Erythroblast (primary cell): ENCODE measurements around the gene NRG3.

Experiments used
- DNase-seq, 2 experiments: peaks; one replicate each; lab custom pipeline; 2025; lab: John Stamatoyannopoulos, UW
- GATA1 ChIP-seq: IDR thresholded peaks from 2 replicates; pipeline ENCODE4 v1.6.1; 2011; ENCODE audit warnings: low read depth, mild to moderate bottlenecking, control low read depth, low read length, moderate library complexity
- POLR2A ChIP-seq: IDR thresholded peaks from 2 replicates; pipeline ENCODE4 v1.6.1; 2011; ENCODE audit warnings: mild to moderate bottlenecking, low read length

NRG3 gene

DNA sequence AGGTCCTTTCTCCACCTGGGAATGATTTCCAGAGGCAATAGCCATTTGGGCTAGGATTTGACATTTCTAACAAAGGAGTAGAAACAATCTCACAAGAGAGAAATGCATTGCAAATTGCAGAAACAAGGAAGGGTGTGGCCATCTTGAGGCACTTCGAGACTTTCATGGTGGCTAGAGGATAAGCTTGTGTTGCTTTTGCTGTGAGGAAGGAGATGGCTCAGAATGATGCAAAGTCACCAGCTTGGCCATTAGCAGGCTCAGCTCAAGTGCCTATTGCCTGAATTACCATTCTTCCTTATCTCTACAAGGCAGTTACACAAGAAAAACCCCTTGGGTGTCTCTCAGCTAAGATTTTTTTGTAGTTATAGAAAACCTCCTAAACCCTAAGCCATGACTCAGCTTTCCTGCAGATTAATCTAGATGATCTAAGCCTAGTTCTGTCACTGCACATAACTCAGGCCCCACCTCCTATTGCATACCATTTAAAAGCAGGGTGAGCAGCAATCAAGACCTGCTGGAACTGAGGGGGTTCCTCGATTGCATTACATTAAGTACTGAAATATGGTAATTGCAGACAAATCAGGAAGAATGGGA lies 683.1 kb downstream of the NRG3 start:
- no peak for DNase-seq
- TF ChIP-seq GATA1: no peak

DNA sequence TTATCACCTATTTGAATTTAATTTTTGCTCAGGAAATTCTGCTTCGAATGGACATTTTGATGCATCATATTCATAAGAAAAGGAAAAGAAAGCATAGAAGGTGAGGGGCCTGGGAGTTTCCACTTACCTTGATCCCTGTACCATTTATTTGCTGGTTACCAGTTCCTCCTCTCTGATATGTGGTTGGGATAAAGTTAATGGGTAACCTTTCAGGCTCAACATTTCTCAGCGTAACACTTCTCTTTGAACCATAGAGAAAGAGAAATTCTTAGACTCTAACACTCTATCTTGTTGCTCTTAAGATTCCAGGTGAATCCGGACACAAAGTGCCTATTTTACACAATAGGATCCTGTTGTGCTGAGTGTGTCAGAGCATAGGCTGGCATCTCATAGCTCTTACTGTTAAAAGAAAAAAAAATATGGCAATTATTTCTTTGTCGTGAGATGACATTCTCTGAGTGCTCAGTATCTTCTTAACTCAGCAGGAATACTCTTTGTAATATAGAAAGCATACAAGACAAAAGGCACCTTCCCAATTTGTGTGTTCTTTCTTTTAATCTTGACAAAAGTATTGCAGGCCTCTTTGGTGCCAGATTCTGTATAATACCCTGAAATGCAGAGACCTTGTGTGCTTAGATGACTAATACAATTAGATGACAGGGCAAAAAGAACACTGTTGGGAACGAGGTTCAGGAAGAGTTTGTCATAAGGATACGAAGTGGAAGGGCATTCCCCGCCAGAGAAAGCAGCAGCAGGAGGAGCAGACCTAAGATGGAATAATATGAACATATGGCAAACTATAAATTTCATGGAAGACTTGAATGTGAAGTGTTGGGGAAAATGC lies 689.6 kb downstream of the NRG3 start:
- DNase-seq: no peak
- no peak for TF ChIP-seq GATA1
- no peak for TF ChIP-seq POLR2A

DNA sequence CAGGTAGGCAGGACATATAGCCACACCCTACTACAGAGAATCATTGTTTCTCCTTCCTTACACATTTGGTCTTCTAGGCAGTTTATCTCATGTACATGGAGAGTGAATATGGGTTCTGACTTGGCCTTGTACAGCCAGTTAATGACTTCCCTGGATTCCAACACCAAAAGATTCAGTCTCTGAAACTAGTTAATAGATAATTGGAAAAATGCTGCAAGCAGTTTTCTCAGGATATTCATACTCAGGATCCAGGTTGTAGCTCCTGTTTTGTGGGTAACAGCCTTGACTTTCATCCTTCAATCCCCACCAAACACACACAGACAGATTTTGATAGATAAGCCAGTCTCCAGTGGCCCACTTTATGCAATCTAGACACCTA lies 690.2 kb downstream of the NRG3 start:
- no peak for DNase-seq
- TF ChIP-seq POLR2A: no peak
- TF ChIP-seq GATA1: no peak

DNA sequence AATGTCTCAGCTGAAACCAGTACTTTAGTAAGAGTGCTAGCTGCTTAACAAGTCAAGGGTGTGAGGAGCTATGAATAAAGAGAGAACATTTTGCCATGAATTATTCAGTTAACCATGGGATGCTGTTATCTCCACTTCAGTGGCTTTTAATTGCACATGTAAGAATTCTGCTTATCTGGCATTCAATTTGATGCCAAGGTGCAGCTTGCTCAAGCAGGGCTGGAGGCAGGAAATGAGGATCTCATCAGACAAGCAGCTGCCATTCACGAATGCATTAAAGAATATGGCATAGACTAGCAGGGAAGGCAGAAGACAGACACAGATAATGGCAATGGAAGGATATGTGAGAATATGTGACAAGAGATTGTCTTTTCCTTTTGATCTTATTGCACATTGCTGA lies 697.8 kb downstream of the NRG3 start:
- DNase-seq: no peak
- TF ChIP-seq GATA1: no peak
- TF ChIP-seq POLR2A: no peak

DNA sequence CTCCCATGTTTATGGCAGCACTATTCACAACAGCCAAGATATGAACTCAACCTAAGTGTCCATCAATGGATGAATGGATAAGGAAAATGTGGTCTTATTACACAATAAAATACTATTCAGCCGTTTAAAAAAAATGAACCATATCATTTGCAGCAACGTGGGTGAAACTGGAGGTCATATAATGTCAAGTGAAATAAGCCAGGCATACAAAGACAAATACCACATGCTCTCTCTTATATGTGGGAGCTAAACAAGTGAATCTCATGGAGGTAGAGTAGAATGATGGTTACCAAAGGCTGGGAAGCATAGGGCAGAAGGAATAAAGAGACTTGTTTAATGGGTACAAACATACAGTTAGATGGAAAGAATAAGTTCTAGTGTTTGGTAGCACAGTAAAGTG lies 699.1 kb downstream of the NRG3 start:
- no peak for DNase-seq

DNA sequence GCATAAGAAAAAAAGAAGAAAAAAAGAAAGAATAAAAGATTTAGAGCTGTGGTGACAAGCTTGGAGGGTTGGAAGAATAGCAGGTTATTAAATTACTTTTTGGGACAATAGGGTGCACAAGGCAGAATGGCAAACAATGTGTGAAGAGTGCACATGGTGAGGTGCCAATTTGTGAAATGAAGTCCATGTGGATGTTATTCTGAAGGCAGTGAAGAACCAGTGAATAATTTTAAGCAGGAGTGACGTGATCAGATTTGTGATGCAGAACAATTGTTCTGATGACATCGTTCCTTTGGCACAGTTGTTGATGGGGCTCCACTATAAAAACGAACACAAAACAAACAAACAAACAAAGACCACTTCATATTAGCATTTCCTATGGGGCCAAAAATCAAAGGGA lies 700.3 kb downstream of the NRG3 start:
- DNase-seq: no peak
- TF ChIP-seq GATA1: no peak
- TF ChIP-seq POLR2A: no peak

More for the DNA sequence above, 699.1 kb downstream of the NRG3 start:
- TF ChIP-seq POLR2A (no peak), GATA1 (no peak)

DNA sequence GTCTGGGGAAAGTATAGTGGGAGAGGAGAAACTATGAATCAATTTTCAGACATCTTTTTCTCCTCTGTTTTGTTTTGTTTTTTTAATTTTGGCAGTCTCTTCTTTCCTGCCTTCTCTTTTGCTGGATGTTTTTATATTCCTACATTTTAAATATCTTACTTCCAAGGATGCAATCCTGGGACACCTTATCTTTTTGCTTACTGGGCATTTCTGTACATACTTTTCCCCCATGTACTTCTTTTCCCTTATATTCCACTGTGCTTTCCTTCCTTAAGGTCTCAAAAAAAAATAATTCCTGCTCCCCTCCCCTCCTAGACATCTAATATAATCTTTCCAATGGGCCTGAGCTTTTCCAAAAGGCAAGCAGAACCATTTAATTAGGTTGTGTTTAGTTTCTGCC lies 701.1 kb downstream of the NRG3 start:
- DNase-seq: no peak
- TF ChIP-seq GATA1: no peak
- TF ChIP-seq POLR2A: no peak

DNA sequence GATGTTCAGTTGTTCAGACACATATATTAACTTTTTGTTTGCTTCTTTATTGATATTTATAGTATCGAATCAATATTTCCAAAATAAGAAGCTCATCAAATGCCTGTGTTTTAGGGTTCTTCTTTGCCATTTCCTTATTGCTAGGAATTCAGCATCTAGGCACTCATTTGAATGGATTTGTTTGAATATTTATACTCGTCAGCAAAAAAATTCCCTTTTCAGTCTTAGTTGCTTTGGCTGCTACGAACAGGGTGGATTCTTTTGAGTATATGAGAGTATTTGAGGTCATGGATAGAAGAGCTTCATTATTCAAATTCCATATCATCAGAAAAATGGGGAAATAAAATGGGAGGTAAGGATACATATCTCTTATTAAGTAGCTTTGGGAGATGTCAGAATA lies 706.9 kb downstream of the NRG3 start:
- TF ChIP-seq GATA1 (no peak), POLR2A (no peak)
- DNase-seq: no peak

DNA sequence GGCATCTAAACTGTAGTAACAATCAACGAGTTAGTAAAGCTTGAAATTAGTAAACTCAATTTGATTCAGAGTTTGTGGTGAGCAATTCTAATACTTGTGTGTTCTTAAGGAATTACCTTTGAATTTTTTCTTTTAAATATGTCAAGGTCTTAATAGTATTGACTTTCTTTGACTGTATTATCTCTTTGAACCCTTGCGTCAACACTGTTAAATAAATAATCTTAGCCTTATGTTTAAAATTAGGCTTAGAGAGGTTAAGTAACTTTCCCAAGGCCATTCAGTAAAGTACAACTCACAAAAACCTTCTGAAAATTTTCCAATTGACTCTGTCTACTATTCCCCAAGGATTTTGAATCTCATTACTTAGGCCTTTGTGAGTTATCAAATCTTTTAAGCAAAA lies 716.4 kb downstream of the NRG3 start:
- no peak for DNase-seq
- TF ChIP-seq POLR2A (no peak), GATA1 (no peak)

DNA sequence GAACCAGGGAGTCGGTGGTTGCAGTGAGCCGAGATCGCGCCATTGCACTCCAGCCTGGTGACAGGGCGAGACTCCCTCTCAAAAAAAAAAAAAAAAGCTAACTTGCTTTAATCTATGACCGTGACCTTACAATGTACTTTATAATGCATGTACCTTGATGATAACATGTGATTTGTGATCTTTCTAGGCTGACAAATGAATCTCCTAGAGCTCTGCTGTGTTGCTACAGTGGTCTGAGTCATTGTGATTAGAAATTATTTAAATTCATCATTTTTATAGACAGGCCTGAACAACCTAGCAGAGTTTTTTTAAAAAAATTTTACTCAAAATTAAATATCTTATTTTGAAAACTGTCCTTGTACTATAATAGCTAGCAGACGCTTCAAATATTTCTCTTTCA lies 722.8 kb downstream of the NRG3 start:
- TF ChIP-seq POLR2A (no peak), GATA1 (no peak)
- DNase-seq: no peak

DNA sequence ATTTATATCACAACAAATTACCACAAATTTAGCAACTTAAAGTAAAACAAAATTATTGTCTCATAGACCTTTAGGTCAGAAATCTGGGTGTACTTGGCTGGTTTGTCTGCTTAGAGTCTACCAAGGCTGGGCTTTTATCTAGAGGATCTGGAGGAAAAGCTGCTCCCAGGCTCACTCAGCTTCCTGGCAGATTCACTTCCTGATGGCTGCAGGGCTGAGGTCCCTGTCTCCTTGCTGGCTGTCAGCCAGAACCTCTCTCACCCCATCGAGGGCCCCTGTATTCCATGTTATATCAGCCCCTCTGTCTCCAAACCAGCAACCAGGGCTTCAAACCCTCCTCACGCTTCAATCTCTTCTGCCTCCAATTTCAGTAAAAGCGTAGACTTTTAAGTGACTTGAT lies 734.9 kb downstream of the NRG3 start:
- no peak for DNase-seq
- no peak for TF ChIP-seq GATA1
- no peak for TF ChIP-seq POLR2A

DNA sequence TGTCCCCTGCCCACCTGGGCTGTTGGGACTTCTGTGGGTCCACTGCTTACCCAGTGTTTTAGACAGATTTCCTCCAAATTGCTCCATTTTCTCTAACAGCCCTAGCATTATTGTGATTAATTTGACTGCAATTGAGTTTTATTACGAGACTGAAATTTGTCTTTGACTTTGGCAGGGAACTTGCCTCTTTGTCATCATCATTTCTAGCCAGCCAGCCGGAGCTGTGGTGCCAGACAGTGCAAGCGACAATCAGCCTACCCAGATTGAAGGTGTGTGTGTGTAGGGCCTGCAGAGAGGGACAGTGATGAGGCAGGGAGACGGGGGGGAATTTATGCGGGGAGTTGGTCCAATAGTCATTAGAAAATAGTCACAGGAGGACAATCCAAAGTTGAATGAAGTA lies 743.0 kb downstream of the NRG3 start:
- TF ChIP-seq GATA1 (no peak), POLR2A (no peak)
- DNase-seq: no peak

DNA sequence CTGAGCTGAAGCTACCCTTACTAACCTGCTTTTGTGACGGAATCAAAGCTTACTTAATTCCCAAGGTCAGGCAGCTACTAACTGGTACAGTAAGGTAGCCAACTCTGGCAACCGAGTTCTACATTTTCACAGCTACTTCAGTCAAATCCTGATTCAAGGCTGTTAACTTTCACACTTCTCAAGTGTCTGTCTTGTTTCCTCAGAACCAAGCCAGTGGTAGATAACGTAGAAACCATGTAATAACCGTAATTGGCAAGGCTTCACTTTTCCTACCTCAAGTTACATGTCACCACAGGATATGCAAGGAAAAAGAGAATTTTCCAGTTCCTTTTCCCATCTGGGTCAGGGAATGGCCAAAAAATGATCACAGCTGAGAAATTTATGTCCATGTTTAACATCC lies 746.7 kb downstream of the NRG3 start:
- DNase-seq: no peak
- TF ChIP-seq POLR2A: no peak
- TF ChIP-seq GATA1: no peak

DNA sequence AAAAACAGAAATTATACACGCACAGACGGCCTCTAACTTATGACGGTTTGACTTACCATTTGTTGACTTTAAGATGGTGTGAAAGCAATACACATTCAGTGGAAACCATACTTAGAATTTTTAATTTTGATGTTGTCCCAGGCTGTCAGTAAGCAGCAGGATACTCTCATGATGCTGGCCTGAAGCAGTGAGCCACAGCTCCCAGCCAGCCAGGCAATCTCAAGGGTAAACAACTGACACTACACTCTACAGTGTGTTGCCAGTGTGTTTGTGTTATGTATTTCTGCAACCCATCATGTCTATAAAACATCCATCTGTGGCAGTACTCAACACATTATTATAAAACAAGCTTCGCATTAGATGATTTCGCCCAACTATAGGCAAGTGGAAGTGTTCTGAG lies 747.5 kb downstream of the NRG3 start:
- DNase-seq: no peak
- TF ChIP-seq POLR2A (no peak), GATA1 (no peak)
